Kidney (tissue), 14 donors: ENCODE results near the gene CPHXL2. TPM values are rescaled to one million over a fixed set of nuclear protein-coding genes. Genes with fewer than 3 reads are reported as not detected.

Source experiments
- DNase-seq, 5 donors: peaks; one replicate each; pipeline ENCODE4 v3.0.0-alpha.2; 2013 to 2020
- FAIRE-seq: peaks from 2 replicates; lab custom pipeline; 2012; peaks lifted over from hg19 to GRCh38; lab: Jason Lieb, UNC
- H3K27ac ChIP-seq, 2 donors: one replicate each; pipeline ENCODE4 v1.7.0; 2013; ENCODE audit warnings: low read depth in 2 of 2, low read length in 2 of 2, inconsistent platforms in 1 of 2
- H3K27me3 ChIP-seq: one replicate; pipeline ENCODE4 v1.7.1; 2013; ENCODE audit warnings: low read length, inconsistent platforms; ENCODE audit not compliant: control insufficient read depth, insufficient read depth
- H3K36me3 ChIP-seq, 3 donors: one replicate each; pipeline versions ENCODE4 v1.7.0 to v1.7.1; 2013; ENCODE audit warnings: low read length in 3 of 3, control low read depth in 1 of 3, inconsistent platforms in 1 of 3; ENCODE audit not compliant: insufficient read depth in 3 of 3, control insufficient read depth in 2 of 3
- H3K4me1 ChIP-seq, 3 donors: one replicate each; pipeline versions ENCODE4 v1.7.0 to v1.7.1; 2013; ENCODE audit warnings: low read length in 3 of 3, inconsistent platforms in 1 of 3, low read depth in 1 of 3; ENCODE audit not compliant: control insufficient read depth in 2 of 3, insufficient read depth in 2 of 3
- H3K4me3 ChIP-seq, 3 donors: one replicate each; pipeline versions ENCODE4 v1.7.0 to v1.8.1; 2013; ENCODE audit warnings: low read length in 3 of 3, control low read depth in 1 of 3, inconsistent platforms in 1 of 3
- H3K9ac ChIP-seq, 3 donors: one replicate each; pipeline versions ENCODE4 v1.7.0 to v1.7.1; 2013; ENCODE audit warnings: low read length in 3 of 3, control low read depth in 1 of 3, inconsistent platforms in 1 of 3
- H3K9me3 ChIP-seq, 3 donors: one replicate each; pipeline versions ENCODE4 v1.7.0 to v1.7.1; 2013; ENCODE audit warnings: low read length in 3 of 3, control low read depth in 1 of 3, inconsistent platforms in 1 of 3; ENCODE audit not compliant: control insufficient read depth in 2 of 3, insufficient read depth in 1 of 3
- intact Hi-C: fragments of 100-400 bp; cut with DNase I; formaldehyde crosslinking; loops from one replicate; pipeline ENCODE4 v1.11.1; 2022
- polyA plus RNA-seq: library from polyadenylated mRNA; stranded (reverse); fragments of 350-450 nt; fragmentation: Illumina TruSeq; extraction: RNeasy Lipid Tissue Mini Kit (QIAGEN cat#74804); gene quantifications from one replicate; pipeline ENCODE4 v1.2.3, GENCODE V29; 2014; ENCODE audit warnings: low read depth, low replicate concordance; ENCODE audit not compliant: insufficient read depth
- total RNA-seq: library from RNA; stranded (reverse); fragmentation: NEBNext Ultra II Directional; extraction: Animal tissue kit (Norgen Biotek cat#: 25700); gene quantifications from one replicate; pipeline ENCODE4 v1.2.1, GENCODE V29; 2021
- TF ChIP-seq, protein P1 (sequence below): IDR thresholded peaks from 3 replicates; pipeline ENCODE4 v1.5.1; 2012; ENCODE audit warnings: mild to moderate bottlenecking, moderate library complexity, borderline replicate concordance; ENCODE audit not compliant: insufficient read depth; ENCODE audit errors: extremely low read depth
- donor health status: control.
- donor health status: control.
- donor health status: control.
- donor health status: control.
- donor health status: control.
- donor health status: DM: yes; HTN: yes; CAD: no.
- donor health status: Normal renal cell carcinoma (clear cell type).

Gene CPHXL2
- total and polyA plus RNA-seq, 2 donors from 2014 or later = not detected

DNA sequence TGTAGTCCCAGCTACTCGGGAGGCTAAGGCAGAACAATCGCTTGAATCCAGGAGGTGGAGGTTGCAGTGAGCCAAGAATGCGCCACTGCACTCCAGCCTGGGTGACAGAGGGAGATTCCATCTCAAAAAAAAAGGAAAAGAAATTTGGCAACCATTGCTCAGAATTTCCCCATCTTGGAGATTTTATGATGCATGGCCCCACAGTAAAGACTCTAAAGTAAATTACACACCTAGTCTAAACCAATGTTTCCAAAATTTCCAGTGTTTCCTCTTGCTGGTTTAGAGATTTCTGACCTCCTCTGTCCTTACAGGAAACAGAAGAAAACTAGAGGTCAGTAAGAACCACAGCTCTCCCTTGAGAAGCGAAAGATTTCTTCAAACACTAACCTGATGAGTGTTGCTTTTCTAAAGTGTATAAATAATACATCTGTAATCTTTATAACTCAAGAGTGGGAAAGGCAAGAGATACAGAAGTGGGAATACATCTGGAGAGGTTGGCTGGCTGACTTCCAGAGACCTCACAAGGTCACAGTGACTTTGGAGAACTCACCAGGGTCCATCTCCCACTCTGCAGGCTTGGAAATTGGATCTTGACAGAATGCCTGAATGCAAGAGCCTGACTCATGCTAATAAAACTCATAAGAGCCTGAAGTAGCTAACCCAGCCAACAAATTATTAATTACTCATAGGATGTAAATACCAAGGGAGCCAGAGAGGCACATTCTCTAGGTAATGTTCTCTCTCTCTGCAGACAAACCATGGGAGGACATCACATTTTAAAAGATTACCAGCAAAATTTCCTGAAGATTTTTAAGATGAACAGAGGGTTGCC is 62.5 kb downstream of the CPHXL2 start:
- Histone ChIP-seq H3K27ac (no peak overlapping the region), H3K27me3 (no peaks in the 10 kb centered on the region), H3K9ac (no peak overlapping the region), H3K4me3 (no peak overlapping the region), H3K4me1 (no peaks in the 10 kb centered on the region), H3K36me3 (peaks cover 11 to 36% (median 19%) of the 10 kb centered on the region in 3 donors), H3K9me3 (no peaks in the 10 kb centered on the region)
- FAIRE-seq = no peak
- intact Hi-C loops = no loop called here
- TF ChIP-seq, protein P1, sequence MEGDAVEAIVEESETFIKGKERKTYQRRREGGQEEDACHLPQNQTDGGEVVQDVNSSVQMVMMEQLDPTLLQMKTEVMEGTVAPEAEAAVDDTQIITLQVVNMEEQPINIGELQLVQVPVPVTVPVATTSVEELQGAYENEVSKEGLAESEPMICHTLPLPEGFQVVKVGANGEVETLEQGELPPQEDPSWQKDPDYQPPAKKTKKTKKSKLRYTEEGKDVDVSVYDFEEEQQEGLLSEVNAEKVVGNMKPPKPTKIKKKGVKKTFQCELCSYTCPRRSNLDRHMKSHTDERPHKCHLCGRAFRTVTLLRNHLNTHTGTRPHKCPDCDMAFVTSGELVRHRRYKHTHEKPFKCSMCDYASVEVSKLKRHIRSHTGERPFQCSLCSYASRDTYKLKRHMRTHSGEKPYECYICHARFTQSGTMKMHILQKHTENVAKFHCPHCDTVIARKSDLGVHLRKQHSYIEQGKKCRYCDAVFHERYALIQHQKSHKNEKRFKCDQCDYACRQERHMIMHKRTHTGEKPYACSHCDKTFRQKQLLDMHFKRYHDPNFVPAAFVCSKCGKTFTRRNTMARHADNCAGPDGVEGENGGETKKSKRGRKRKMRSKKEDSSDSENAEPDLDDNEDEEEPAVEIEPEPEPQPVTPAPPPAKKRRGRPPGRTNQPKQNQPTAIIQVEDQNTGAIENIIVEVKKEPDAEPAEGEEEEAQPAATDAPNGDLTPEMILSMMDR = no peak
- no peak for DNase-seq

Other genes starting within 250 kb of the CPHXL2 start
- 53.5 TPM for gene CFDP1, start 243.5 kb downstream of the CPHXL2 start, total RNA-seq
- 148 TPM for gene CFDP1, start 243.5 kb downstream of the CPHXL2 start, polyA plus RNA-seq
- 22.8 TPM for gene TMEM170A, start 212.3 kb downstream of the CPHXL2 start, total RNA-seq
- 10.2 TPM for gene TMEM170A, start 212.3 kb downstream of the CPHXL2 start, polyA plus RNA-seq
- 0.79 TPM for gene CHST6, start 181.6 kb downstream of the CPHXL2 start, total RNA-seq
- gene CHST6, start 181.6 kb downstream of the CPHXL2 start, polyA plus RNA-seq = 0.04 TPM
- 0.13 TPM for gene CHST5, start 140.9 kb downstream of the CPHXL2 start, total RNA-seq
- 0.28 TPM for gene CHST5, start 140.9 kb downstream of the CPHXL2 start, polyA plus RNA-seq
- gene TMEM231, start 120.8 kb downstream of the CPHXL2 start, total RNA-seq = 13.7 TPM
- 8.6 TPM for gene TMEM231, start 120.8 kb downstream of the CPHXL2 start, polyA plus RNA-seq
- gene GABARAPL2, start 110.6 kb downstream of the CPHXL2 start, total RNA-seq = 116 TPM
- 247 TPM for gene GABARAPL2, start 110.6 kb downstream of the CPHXL2 start, polyA plus RNA-seq
- gene ADAT1, start 53.7 kb downstream of the CPHXL2 start, total RNA-seq = 56.5 TPM
- gene ADAT1, start 53.7 kb downstream of the CPHXL2 start, polyA plus RNA-seq = 24.4 TPM
- gene KARS1, start 29.3 kb downstream of the CPHXL2 start, total RNA-seq = 97.4 TPM
- 104 TPM for gene KARS1, start 29.3 kb downstream of the CPHXL2 start, polyA plus RNA-seq
- 58.0 TPM for gene TERF2IP, start 29.2 kb downstream of the CPHXL2 start, total RNA-seq
- 72.8 TPM for gene TERF2IP, start 29.2 kb downstream of the CPHXL2 start, polyA plus RNA-seq
- gene DUXB, start 24.5 kb upstream of the CPHXL2 start, total RNA-seq = not detected
- gene DUXB, start 24.5 kb upstream of the CPHXL2 start, polyA plus RNA-seq = not detected
- gene CPHXL, start 49.5 kb upstream of the CPHXL2 start, total RNA-seq = not detected
- gene CPHXL, start 49.5 kb upstream of the CPHXL2 start, polyA plus RNA-seq = not detected